HG03045 (cell line): ENCODE data around the gene PLXNA3.

Source experiments
- ATAC-seq: cut with Tn5 transposase; IDR thresholded peaks from one replicate; pipeline ENCODE4 v1.9.1; 2021; ENCODE audit warnings: mild to moderate bottlenecking, moderate library complexity; ENCODE audit not compliant: unreplicated experiment

The PLXNA3 gene

GRCh38 chrX:154525606-154526490, 67.8 kb downstream of the PLXNA3 start:
- ATAC-seq, result no peak

- peak; percentile 75 for ATAC-seq
Observed at GRCh38 chrX:154526901-154527675, 69.0 kb downstream of the PLXNA3 start.
